Measurements from ENCODE around the gene CUEDC1.
A peak's percentile ranks its signal among the peaks of the same experiment; 100 is the strongest.

Gene CUEDC1

DNA sequence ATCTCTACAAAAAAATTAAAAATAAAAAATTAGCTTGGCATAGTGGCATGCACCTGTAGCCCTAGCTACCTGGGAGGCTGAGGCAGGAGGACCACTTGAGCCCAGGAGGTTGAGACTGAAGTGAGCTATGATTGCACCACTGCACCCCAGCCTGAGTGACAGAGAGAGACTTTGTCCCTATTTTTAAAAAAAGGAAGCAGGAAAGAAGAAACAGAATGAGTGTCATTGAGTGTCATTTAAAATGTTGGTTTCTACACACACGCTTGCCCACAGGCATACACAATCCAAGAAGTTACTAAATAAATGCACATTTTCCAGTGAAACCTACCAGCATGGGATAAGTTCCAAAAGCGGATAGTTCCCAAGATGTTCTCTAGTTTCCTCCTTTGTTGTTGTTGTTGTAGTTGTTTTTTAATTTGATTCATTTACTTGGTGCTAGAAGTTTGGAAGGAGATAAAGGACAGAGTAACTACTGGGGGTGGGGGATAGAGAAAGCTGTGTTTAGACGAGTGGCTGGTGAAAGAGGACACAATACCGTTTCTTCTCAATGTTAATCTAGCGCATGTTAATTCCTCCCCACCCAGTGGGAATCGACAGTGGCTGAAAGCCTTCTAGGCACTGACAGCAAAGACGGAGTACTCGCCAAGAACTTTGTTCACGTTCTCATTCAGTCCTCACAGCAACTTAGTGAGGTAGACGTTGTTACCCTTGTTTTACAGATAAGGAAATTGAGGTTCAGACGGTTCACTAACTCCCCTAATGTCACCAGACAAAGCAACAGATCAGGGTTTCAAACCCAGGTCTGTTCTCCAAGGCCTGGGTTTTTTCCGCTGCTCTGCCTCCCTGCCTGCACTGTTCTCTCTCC, 122.7 kb downstream of the CUEDC1 start:
- DNase-seq: no peak

DNA sequence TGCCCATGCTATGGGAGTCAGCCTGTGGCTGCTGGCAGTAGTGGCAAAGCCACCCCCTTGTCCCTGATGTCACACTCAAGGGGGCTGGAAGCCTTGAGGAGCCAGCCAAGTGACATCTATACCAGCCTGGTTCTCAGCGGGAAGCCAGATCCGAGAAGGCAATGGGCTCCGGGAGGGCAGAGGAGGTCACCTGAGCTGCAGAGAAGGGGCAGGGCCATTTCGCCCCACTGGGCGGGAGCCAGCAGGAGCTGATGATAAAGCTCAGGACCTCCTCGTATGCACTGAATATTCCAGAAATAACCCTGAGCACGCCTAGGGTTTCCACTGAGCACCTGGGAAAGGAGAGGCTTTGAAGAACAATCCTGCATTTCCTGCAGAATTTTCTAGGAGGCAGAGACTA, 124.3 kb downstream of the CUEDC1 start:
- no peak for DNase-seq

- no peak for DNase-seq
These were observed 131.5 kb downstream of the CUEDC1 start for GRCh38 chr17:57823469-57824401.

DNA sequence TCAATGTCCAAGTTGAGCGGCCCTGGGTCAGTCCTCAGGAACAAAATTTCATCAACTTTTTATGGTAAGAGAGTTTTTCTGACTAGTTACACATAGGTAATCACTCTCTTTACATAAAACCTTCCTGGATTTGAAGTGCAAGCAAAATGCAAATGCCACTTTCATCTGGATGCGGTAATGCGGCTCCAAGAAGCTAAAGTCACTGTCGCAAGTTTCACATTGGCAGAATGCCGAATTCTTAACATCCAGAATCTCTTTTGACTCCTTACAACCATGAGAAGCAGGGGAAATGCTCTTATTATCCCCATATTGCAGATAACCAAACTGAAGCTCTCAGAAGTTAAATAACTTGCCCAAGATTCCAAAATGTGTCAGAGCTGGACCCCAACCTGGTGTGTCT, 135.3 kb downstream of the CUEDC1 start:
- DNase-seq: no peak

DNA sequence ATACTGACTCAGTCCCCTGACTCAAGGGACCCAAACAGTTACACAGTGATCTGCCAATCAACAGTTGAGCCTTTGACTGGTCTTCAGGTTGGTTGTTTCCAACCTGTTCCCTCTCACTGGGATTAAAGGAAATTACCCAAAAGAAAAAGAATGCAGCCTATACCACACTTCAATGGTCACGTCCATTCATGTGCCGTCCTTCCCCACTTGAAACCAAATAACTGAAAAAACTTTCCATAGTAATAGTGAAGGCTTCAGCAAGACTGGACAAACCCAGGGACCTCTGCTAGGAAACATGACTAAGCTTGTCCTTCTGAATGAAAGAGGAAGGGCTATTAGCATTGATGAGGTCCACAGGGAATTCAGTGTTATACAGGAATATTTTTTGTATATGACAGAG, 135.9 kb downstream of the CUEDC1 start:
- DNase-seq: no peak

- DNase-seq: peak; percentile 3
These were observed 137.1 kb downstream of the CUEDC1 start for GRCh38 chr17:57818066-57818465.

DNA sequence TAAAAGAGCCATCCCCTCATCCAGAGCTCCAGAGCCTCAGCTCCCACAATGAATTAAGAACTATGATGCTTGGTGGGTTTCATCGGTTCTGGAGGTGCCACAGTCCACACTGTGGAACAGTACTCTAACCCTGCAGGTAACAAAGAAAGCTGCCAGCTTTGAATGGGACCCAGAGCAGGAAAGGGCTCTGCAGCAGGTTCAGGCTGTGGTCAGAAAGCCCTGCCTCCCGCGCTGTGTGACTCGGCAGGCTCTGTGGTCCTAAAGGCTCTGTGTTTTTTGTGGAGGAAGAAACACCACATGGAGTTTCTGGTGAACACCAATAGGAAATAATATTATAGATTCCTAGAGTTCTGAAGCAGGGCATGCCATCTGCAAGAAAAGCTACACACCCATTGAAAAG, 137.9 kb downstream of the CUEDC1 start:
- DNase-seq: no peak

DNA sequence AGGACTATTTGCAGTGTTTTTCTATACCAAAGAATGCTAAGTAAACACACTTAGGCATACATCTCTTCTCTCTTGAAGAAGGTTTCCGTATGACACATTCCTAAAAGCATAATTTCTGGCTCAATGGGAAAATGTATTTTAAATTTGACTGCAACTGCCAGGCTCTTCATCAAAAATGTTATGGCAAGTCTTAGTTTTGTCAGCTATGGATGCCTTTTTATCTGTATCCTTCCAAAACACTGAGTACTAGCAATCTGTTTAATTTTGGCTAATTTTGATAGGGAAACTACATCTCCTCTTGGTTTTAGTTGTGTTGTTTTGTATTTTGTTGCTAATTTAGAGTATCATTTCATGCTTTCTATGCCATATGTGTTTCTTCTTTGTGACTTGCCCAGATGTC, 140.8 kb downstream of the CUEDC1 start:
- DNase-seq: no peak

DNA sequence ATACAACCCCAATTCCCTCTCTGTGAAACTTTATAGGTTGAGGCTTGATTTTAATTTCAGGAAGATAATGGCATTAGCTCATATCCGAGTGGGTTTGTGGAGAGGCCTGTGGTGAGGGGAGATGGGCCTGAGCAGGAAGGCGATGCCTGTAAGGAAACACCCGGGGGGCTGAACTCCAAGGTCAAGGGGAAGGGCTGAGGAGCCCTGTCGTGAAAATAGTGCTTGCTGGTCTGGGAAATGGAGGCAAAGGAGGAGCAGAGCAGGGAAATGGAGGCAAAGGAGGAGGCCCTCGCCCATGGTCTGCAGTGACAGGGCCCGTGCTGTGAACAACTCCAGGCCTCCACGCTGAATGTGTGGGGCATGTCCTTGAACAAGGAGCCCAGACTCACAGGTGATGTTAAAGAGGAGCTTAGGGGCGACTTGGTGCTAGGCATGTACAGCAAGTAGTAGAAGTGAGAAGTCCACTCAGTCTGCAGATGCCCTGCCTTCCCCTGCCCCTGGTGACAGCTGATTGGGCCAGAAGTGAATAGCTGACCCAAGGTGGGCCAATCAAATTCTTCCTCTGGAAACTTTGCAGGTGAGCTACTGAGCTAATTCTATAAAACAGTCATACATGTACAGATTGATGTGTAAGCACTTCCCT, 143.5 kb downstream of the CUEDC1 start:
- no peak for DNase-seq
